Left lung (tissue), 10 donors: ENCODE data around the gene ABCA7. TPM values are rescaled to one million over a fixed set of nuclear protein-coding genes. Genes with fewer than 3 reads are reported as not detected.

Experiments used
- ATAC-seq: fragments of 200-7000 bp; cut with Tn5 transposase; one replicate; pipeline ENCODE4 v1.9.1; 2020; ENCODE audit warnings: moderate library complexity
- DNase-seq, 4 donors: peaks; one replicate each; pipeline ENCODE4 v3.0.0-alpha.2; 2013 to 2020
- H3K27ac ChIP-seq, 2 donors: fragments of 200-600 bp; sonication (generic) in 1 of 2; one replicate each; pipeline versions ENCODE4 v1.5.0 to v1.8.0; 2020 to 2021
- H3K27me3 ChIP-seq, 2 donors: fragments of 200-600 bp; sonication (generic) in 1 of 2; one replicate each; pipeline versions ENCODE4 v1.5.0 to v1.8.0; 2020 to 2021
- H3K36me3 ChIP-seq, 2 donors: fragments of 200-600 bp; sonication (generic) in 1 of 2; one replicate each; pipeline versions ENCODE4 v1.5.0 to v1.8.0; 2020 to 2021
- H3K4me1 ChIP-seq, 2 donors: fragments of 200-600 bp; one replicate each; pipeline ENCODE4 v1.8.0; 2021
- H3K4me3 ChIP-seq, 2 donors: fragments of 200-600 bp; sonication (generic) in 1 of 2; one replicate each; pipeline versions ENCODE4 v1.5.0 to v1.8.0; 2020 to 2021; ENCODE audit warnings: mild to moderate bottlenecking in 1 of 2
- H3K9me3 ChIP-seq, 2 donors: fragments of 200-600 bp; sonication (generic) in 1 of 2; one replicate each; pipeline versions ENCODE4 v1.5.0 to v1.8.0; 2020 to 2021
- CTCF ChIP-seq, 2 donors: fragments of 200-600 bp; sonication (generic) in 1 of 2; IDR thresholded peaks; one replicate each; pipeline versions ENCODE4 v1.5.0 to v1.8.0; 2021; ENCODE audit warnings: antibody characterized with exemption in 2 of 2
- intact Hi-C, 2 donors: fragments of 100-400 bp; cut with DNase I; formaldehyde crosslinking; loops; one replicate each; pipeline versions ENCODE4 v1.11.2 to v1.14.2; 2022
- polyA plus RNA-seq, 6 donors: library from polyadenylated mRNA; unstranded; fragments of 120-200 nt; gene quantifications; one replicate each; pipeline ENCODE4 v1.2.1, GENCODE V29; 2013; ENCODE audit not compliant: insufficient read length in 6 of 6
- total RNA-seq, 2 donors: library from RNA; stranded (reverse); fragmentation: NEBNext Ultra II Directional; extraction: Animal tissue kit (Norgen Biotek cat#: 25700); gene quantifications; one replicate each; pipeline ENCODE4 v1.2.1, GENCODE V29; 2021
- donor health status: DM: no; HTN: yes; CAD: no.
- donor health status: DM: no; HTN: no; CAD: no.

The ABCA7 gene
- total and polyA plus RNA-seq, 8 donors, result 3.3 to 52.2 (median 4.9) TPM

DNA sequence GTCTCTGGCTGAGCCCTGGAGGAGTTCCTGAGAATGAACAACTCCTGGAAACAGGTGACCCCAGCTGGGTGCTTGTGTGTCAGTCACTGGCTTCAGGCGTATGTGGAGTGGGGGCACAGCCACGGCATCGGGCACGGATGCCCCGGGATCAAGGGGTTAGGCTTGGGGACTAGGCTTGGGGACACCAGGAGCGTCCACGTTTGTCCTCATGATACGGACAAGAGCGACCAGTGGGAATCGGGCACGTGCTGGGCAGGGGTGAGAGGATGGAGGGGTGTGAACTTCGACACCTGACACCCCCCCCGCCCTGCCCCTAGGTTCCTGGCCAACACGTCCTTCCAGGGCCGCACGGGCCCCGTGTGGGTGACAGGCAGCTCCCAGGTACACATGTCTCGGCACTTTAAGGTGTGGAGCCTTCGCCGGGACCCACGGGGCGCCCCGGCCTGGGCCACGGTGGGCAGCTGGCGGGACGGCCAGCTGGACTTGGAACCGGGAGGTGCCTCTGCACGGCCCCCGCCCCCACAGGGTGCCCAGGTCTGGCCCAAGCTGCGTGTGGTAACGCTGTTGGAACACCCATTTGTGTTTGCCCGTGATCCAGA lies 35.6 kb upstream of the ABCA7 start:
- no peak for ATAC-seq
- no peak for TF ChIP-seq CTCF (IDR thresholded peaks at IDR 0.05)
- DNase-seq, result peak in 1 of 4 donors; percentile 69
- Histone ChIP-seq H3K4me3 (no peak overlapping the region), H3K27me3 (peaks cover 20 to 50% of the 10 kb centered on the region in 2 donors), H3K4me1 (peaks cover 0 to 21% of the 10 kb centered on the region in 2 donors), H3K9me3 (no peaks in the 10 kb centered on the region), H3K36me3 (peaks cover 0 to 24% of the 10 kb centered on the region in 2 donors), H3K27ac (no peak overlapping the region)
- intact Hi-C loops, result no loop called here

DNA sequence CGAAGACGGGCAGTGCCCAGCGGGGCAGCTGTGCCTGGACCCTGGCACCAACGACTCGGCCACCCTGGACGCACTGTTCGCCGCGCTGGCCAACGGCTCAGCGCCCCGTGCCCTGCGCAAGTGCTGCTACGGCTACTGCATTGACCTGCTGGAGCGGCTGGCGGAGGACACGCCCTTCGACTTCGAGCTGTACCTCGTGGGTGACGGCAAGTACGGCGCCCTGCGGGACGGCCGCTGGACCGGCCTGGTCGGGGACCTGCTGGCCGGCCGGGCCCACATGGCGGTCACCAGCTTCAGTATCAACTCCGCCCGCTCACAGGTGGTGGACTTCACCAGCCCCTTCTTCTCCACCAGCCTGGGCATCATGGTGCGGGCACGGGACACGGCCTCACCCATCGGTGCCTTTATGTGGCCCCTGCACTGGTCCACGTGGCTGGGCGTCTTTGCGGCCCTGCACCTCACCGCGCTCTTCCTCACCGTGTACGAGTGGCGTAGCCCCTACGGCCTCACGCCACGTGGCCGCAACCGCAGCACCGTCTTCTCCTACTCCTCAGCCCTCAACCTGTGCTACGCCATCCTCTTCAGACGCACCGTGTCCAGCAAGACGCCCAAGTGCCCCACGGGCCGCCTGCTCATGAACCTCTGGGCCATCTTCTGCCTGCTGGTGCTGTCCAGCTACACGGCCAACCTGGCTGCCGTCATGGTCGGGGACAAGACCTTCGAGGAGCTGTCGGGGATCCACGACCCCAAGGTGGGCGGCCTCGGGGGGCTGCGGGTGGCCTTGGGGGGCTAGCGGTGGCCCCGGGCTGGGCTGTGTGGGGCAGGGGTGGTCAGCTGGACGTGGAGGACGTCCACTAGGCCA lies 34.9 kb upstream of the ABCA7 start:
- DNase-seq, result peak in 1 of 4 donors; percentile 79
- intact Hi-C loops, result no loop called here
- H3K4me1 ChIP-seq, result peaks cover under 1 to 19% of the 10 kb centered on the region in 2 donors

GRCh38 chr19:1006711-1007398 lies 33.1 kb upstream of the ABCA7 start:
- DNase-seq (peak in 1 of 4 donors; percentile 61), ATAC-seq (no peak)
- peaks cover 0 to 49% of the 10 kb centered on the region in 2 donors for H3K36me3 ChIP-seq
- H3K4me1 ChIP-seq, result peaks cover under 1 to 4% of the 10 kb centered on the region in 2 donors
- TF ChIP-seq CTCF (IDR thresholded peaks at IDR 0.05), result no peak
- H3K4me3 ChIP-seq, result no peak overlapping the region
- H3K9me3 ChIP-seq, result no peaks in the 10 kb centered on the region
- intact Hi-C loops, result no loop called here
- peaks cover 2 to 24% of the 10 kb centered on the region in 2 donors for H3K27me3 ChIP-seq
- H3K27ac ChIP-seq, result no peak overlapping the region

More for the DNA sequence above, 34.9 kb upstream of the ABCA7 start:
- TF ChIP-seq CTCF (IDR thresholded peaks at IDR 0.05), result no peak
- no peak for ATAC-seq
- Histone ChIP-seq H3K36me3 (peaks cover 0 to 31% of the 10 kb centered on the region in 2 donors), H3K27ac (no peak overlapping the region), H3K9me3 (no peaks in the 10 kb centered on the region), H3K27me3 (peaks cover 13 to 43% of the 10 kb centered on the region in 2 donors), H3K4me3 (no peak overlapping the region)

GRCh38 chr19:1007399-1008251 lies 32.3 kb upstream of the ABCA7 start:
- intact Hi-C loops, result no loop called here
- no peak for ATAC-seq
- Histone ChIP-seq H3K4me1 (peaks cover 0 to 4% of the 10 kb centered on the region in 2 donors), H3K4me3 (no peak overlapping the region), H3K27ac (no peak overlapping the region), H3K36me3 (peaks cover 0 to 57% of the 10 kb centered on the region in 2 donors), H3K9me3 (no peaks in the 10 kb centered on the region), H3K27me3 (peaks cover 0 to 17% of the 10 kb centered on the region in 2 donors)
- TF ChIP-seq CTCF (IDR thresholded peaks at IDR 0.05), result no peak
- peak in 1 of 4 donors; percentile 76 for DNase-seq
